Astrocyte of the hippocampus (primary cell): ENCODE data around the gene GABRB3.

Experiments
- DNase-seq: peaks from one replicate; pipeline ENCODE4 v3.0.0; 2011; ENCODE audit warnings: low read depth, low spot score

The GABRB3 gene

GRCh38 chr15:26676115-26676514 lies 96.8 kb downstream of the GABRB3 start:
- DNase-seq, result no peak

- no peak for DNase-seq
Measured at GRCh38 chr15:26674467-26674866, 98.4 kb downstream of the GABRB3 start.

- no peak for DNase-seq
Measured at GRCh38 chr15:26673445-26673844, 99.4 kb downstream of the GABRB3 start.

DNA sequence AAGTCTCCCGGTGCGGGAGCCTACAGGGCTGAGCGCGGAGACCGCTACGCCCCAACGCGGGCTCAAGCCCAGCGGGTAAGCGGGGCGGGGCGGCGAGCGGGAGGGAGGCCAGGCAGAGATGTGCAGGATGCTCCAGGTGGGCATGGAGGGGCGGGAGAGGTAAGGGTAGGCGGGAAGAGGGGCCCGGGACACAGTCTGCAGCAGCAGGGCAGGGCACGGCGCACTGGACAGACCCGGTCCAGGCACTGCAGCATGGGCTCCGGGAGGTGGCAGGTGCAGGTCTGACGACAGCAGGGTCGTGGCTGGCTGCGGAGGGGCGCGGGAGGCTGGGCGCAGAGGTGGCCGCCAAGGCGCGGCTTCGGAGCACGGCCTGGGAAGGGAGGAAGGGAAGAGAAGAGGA lies 102.8 kb downstream of the GABRB3 start:
- no peak for DNase-seq

- peak; percentile 31 for DNase-seq
Measured at GRCh38 chr15:26667222-26667988, 105.5 kb downstream of the GABRB3 start.

DNA sequence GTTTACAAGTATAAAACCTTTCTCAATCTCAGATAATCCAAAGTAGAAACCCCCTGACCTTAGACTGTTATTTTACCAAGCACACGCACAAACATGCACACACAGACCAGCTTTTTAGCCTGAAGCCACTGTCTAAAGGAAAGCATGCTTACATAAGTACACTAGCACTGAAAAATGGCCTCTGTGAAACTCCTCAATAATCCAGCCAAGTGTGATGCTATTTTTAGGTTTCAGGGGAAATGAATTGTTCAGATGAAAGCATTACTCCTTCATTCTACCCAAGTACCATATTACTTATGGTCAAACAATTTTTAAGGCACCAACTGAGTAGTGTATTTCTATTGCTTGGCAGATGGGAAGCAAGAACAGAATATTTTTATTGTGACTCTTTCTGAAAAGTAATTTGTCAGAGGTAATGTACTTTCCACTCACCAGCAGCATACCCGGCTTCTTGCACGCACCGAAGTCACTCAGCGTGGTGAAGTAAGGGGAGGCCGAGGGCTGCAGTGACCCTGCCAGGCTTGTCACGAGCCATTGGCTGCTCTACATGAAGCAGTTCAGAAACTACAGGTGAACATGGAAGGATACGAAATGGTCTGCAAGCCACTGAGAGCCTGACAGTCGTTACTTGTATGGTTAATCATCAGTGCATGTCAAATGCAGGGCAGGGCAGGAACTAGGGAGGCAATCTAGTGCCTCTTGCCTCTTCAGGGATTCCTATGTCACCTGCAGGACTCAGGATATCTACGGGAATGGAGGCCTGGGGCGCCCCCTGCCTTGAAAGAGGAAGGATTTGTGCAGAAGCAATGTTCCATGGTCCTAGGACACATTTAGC lies 106.7 kb downstream of the GABRB3 start:
- DNase-seq, result no peak

DNA sequence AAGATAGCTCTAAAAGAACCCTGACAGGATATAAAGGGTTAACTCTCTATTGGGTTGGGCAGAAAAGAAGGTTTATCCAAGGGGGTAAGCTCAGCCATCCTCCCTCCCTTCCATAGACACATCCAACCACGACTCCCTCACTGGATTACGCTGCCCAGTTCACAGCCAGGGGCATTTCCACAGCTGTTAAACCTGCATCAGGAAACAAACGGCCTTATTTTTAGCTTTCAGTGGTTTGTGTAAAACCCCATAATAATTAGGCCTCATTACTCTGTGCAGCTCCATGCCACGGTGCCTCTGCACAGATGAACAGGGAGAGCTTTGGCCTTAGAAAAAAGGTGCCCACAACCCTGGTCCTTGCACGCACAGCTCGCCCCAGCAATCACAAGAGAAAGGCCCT lies 110.6 kb downstream of the GABRB3 start:
- no peak for DNase-seq

GRCh38 chr15:26661748-26662147 lies 111.1 kb downstream of the GABRB3 start:
- DNase-seq, result no peak

DNA sequence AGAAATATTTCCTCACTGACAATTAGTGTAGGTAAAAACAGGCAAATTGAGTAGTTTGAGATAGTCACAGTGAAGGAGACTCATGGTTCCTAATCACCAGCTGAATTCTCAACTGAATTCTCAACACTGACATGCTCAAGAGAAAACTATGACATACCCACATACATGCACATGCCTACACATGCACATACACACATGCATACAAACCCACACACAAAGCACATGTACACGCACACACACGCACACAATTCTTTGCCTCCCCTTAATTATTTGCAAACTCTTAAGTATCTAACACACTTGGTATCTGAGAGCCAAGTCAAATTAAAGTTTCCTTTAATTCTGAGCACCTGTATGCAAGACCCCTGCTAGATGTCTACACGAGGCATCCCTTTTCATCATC lies 111.8 kb downstream of the GABRB3 start:
- no peak for DNase-seq

- DNase-seq, result no peak
Measured at GRCh38 chr15:26660241-26660640, 112.6 kb downstream of the GABRB3 start.

DNA sequence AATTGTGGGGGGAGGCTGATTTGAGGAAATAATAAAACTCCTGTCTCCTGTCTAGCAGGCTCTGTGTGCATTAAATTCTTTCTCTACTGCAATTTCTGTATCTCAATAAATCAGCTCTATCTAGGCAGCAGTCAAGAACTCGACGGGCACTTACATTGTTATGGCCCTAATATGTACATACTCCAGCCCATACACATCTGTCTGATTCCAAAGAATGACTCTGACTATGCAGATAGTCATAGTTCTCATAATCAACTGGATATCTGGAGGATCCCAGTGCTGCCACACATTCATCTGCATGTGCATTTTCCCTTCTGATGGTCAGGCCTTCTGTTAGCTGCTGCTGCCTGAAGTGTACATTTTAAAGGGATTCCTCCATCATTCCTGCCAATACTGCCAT lies 114.6 kb downstream of the GABRB3 start:
- no peak for DNase-seq

GRCh38 chr15:26656080-26656479 lies 116.8 kb downstream of the GABRB3 start:
- no peak for DNase-seq

GRCh38 chr15:26651909-26652308 lies 121.0 kb downstream of the GABRB3 start:
- no peak for DNase-seq

DNA sequence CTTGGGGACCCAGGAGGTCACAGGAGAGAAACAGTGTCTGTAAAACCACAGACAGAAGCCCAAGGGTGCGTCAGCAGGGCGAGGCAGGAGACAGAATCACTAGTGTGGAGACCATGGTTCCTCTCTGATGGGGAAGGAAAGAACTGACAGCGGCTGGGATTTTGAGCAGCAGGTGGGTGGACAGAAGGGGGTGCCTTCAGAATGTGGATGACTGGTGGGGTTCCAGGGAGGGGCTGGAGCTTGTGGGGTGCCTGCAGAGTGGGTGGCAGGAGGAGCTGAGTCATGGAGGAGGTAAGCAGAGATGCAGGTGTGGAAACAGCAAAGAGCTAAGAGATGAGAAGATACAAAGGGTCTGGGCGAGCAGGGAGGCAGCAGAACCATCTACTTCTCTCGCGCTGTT lies 124.2 kb downstream of the GABRB3 start:
- no peak for DNase-seq

- DNase-seq, result no peak
Measured at GRCh38 chr15:26644948-26645347, 127.9 kb downstream of the GABRB3 start.

DNA sequence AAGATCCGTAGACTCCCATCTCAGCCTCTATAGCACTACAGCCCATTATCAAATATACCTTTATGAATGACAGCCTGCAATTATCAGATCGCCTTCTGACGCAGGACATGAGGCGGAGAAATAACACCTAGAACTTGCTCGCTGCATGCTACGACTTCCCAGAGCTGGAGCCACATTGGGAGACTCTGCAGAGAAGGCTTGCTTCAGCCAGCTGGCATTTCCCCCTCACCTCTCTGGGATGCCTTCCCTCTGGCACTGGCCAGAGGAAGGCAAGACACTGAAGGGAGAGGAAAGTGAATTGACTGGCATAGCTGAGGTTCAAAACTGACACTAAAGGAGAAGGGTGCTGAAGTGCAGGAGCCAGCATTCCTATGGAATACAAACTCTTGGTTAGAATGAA lies 131.7 kb downstream of the GABRB3 start:
- no peak for DNase-seq

DNA sequence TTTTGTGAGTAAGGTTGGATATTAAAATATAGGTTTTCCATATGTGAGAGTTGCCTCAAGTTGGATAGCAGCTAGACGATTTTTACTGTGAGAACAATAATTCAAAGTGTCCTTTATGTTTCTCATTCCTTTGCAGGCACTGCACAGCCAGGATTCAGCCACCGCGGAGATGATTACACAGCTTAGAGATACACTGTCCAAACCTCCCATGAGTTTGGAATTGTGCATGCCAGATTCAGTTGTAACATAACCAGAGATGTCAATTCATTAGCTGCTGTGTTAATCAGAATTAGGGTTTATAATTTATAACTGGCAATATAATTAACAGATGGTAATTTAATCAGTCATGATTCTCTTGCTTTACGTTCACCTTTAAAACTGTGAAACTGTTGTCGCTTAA lies 132.3 kb downstream of the GABRB3 start:
- no peak for DNase-seq

DNA sequence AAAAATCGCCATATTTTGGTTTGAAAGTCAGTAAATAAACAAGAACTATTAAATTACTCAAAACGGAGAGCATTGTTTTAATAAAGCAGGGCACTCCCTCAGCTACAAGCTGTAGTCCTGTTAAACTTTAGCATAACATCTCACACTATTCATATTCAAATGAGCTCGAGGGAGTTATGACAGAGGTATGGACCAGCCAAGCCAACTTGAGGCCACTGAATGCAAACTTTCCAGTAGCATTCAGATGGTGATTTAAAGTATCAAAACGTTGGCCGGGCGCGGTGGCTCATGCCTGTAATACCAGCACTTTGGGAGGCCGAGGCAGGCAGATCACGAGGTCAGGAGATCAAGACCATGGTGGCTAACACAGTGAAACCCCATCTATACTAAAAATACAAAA lies 132.9 kb downstream of the GABRB3 start:
- DNase-seq, result no peak

DNA sequence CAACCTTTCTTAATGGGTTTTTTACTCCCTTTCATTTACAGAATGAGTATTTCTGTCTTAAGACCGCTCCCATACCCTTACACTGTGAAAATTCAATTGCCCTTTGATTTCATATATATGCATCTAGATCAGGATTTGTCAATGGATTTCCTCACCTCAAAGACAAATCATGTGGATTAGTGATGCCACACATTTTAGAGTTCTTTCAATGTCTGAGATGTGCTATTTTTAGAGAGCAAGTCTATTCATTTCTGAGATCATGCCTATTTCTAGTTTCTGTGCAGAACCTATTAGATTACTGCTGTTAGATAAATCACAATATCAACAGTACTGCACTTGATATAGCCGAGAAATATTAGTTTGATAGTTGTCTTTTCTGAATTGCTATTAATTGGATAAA lies 137.3 kb downstream of the GABRB3 start:
- no peak for DNase-seq

DNA sequence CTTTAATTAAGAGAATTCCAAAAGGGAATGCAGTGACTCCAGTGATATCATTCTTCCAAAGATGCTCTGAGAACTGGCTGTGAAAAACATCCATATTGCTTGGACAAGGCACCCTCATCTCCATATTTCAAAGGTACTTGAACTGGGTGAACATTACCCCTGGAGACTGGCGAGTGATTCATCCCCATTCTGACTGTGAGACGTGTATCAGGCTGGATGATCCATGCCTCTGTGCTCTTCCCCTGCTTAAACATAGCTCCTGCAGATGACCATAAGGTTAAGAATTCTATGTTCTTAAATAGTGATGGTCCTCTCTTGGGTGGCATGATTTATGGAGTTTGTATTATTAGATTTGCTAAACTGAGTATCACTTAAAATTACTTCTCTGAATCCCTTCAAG lies 137.8 kb downstream of the GABRB3 start:
- DNase-seq, result no peak

- DNase-seq, result no peak
Measured at GRCh38 chr15:26634319-26634718, 138.5 kb downstream of the GABRB3 start.

- DNase-seq, result no peak
Measured at GRCh38 chr15:26632500-26632899, 140.4 kb downstream of the GABRB3 start.

- DNase-seq, result no peak
Measured at GRCh38 chr15:26631894-26632293, 141.0 kb downstream of the GABRB3 start.
